Colon (tissue), 2 donors: ENCODE results near the gene SEMA3D.

Source experiments
- FAIRE-seq: peaks from 2 replicates; lab custom pipeline; 2012; peaks lifted over from hg19 to GRCh38; lab: Jason Lieb, UNC
- donor health status: control.
- donor health status: control.

The SEMA3D gene

GRCh38 chr7:84982199-84982598 lies 204.7 kb downstream of the SEMA3D start:
- no peak for FAIRE-seq

- FAIRE-seq: no peak
These were observed 205.5 kb downstream of the SEMA3D start for GRCh38 chr7:84981055-84981976.

- no peak for FAIRE-seq
These were observed 211.2 kb downstream of the SEMA3D start for GRCh38 chr7:84975586-84976185.

- FAIRE-seq: no peak
These were observed 215.5 kb downstream of the SEMA3D start for GRCh38 chr7:84971360-84971759.

GRCh38 chr7:84970670-84971069 lies 216.2 kb downstream of the SEMA3D start:
- no peak for FAIRE-seq

GRCh38 chr7:84953234-84953633 lies 233.6 kb downstream of the SEMA3D start:
- no peak for FAIRE-seq

GRCh38 chr7:84950836-84951235 lies 236.0 kb downstream of the SEMA3D start:
- FAIRE-seq: no peak

GRCh38 chr7:84949501-84949900 lies 237.4 kb downstream of the SEMA3D start:
- FAIRE-seq: no peak

- FAIRE-seq: no peak
These were observed 237.8 kb downstream of the SEMA3D start for GRCh38 chr7:84949067-84949466.

GRCh38 chr7:84948634-84949033 lies 238.2 kb downstream of the SEMA3D start:
- no peak for FAIRE-seq

GRCh38 chr7:84946549-84946948 lies 240.3 kb downstream of the SEMA3D start:
- FAIRE-seq: no peak
